Body of pancreas (tissue), 4 donors: ENCODE measurements around the gene THOC2.

Experiments
- CTCF ChIP-seq, 7 experiments: fragments of 450-650 bp in 4 of 7; fragments of 200-600 bp in 3 of 7; sonication (generic) in 3 of 7; IDR thresholded peaks; one replicate each; pipeline ENCODE4 v1.5.1; 2016 to 2019; ENCODE audit warnings: antibody characterized with exemption in 7 of 7
- POLR2A ChIP-seq, 3 donors: fragments of 450-650 bp; IDR thresholded peaks; one replicate each; pipeline ENCODE4 v1.6.1; 2016; ENCODE audit warnings: antibody characterized with exemption in 3 of 3, mild to moderate bottlenecking in 2 of 3

GRCh38 chrX:123550829-123551228 is 182.0 kb downstream of the THOC2 start:
- no peak for TF ChIP-seq POLR2A (IDR thresholded peaks at IDR 0.05)
- no peak for TF ChIP-seq CTCF (IDR thresholded peaks at IDR 0.05)
